Measurements from ENCODE around the gene SPEN.

DNA sequence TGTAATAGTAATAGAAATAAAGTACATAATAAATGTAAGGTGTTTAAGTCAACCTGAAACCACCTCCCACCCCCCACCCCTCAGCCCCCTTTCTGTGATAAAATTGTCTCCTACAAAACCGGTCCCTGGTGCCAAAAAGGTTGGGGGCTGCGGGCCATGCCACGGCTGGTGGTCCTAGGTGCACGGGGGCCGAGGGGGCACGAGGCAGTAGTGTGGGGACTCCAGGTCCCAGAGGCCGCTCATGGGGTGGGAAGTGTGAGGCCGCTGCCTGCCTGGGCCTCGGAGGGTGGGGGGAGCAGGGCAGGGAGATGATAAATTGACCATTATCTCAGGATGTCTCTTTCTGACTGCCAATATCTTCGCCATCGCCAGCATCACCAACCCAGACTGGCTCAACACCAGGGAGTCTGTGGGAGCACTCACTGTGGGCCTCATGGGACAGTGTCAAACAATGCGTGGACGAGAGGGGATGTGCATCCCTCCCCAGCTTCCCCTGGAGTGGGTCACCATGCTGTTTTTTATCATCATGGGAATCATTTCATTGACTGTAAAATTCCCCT is 121.9 kb downstream of the SPEN start:
- TF ChIP-seq, protein P1, sequence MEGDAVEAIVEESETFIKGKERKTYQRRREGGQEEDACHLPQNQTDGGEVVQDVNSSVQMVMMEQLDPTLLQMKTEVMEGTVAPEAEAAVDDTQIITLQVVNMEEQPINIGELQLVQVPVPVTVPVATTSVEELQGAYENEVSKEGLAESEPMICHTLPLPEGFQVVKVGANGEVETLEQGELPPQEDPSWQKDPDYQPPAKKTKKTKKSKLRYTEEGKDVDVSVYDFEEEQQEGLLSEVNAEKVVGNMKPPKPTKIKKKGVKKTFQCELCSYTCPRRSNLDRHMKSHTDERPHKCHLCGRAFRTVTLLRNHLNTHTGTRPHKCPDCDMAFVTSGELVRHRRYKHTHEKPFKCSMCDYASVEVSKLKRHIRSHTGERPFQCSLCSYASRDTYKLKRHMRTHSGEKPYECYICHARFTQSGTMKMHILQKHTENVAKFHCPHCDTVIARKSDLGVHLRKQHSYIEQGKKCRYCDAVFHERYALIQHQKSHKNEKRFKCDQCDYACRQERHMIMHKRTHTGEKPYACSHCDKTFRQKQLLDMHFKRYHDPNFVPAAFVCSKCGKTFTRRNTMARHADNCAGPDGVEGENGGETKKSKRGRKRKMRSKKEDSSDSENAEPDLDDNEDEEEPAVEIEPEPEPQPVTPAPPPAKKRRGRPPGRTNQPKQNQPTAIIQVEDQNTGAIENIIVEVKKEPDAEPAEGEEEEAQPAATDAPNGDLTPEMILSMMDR (conservative IDR thresholded peaks at IDR 0.05) = no peak
- no peak for TF ChIP-seq ZFX (IDR thresholded peaks at IDR 0.05)

All from C4-2B (cell line).